Naive thymus-derived CD8-positive, alpha-beta T cell (primary cell): Measurements from ENCODE around the gene ACE. TPM values are rescaled to one million over a fixed set of nuclear protein-coding genes. Genes with fewer than 3 reads are reported as not detected.
A peak's percentile ranks its signal among the peaks of the same experiment; 100 is the strongest.

Source experiments
- ATAC-seq, 2 donors: fragments of 150-1000 bp; cut with Tn5 transposase in 1 of 2; sonication (Bioruptor Pico), chemical (Tn5 transposase) in 1 of 2; 1 replicate in 1 of 2; 2 replicates in 1 of 2; pipeline ENCODE4 v1.10.0; 2021; ENCODE audit warnings: mild to moderate bottlenecking in 2 of 2, moderate library complexity in 2 of 2
- POLR2A ChIA-PET: fragments of 350-600 bp; sonication (Branson Sonifier 250); formaldehyde crosslinking; loops from one replicate; lab custom pipeline; 2021; ENCODE audit warnings: antibody characterized with exemption; lab: Charles Lee
- DNase-seq, 10 donors: peaks; one replicate each; pipeline versions ENCODE4 v3.0.0 to v3.0.0-alpha.2; 2020 to 2022
- H3K27ac Mint-ChIP-seq, 10 donors: one replicate each; pipeline ENCODE4 v1.8.0; 2020 to 2022; ENCODE audit warnings: mild to moderate bottlenecking in 10 of 10, mixed read lengths in 10 of 10, moderate library complexity in 4 of 10, inconsistent platforms in 1 of 10
- H3K27me3 Mint-ChIP-seq, 5 donors: one replicate each; pipeline ENCODE4 v1.8.0; 2021 to 2022; ENCODE audit warnings: mixed read lengths in 5 of 5
- H3K36me3 Mint-ChIP-seq, 3 donors: one replicate each; pipeline ENCODE4 v1.8.0; 2020 to 2022; ENCODE audit warnings: mixed read lengths in 3 of 3, mild to moderate bottlenecking in 2 of 3, inconsistent platforms in 1 of 3
- H3K4me1 Mint-ChIP-seq, 4 donors: one replicate each; pipeline ENCODE4 v1.8.0; 2021 to 2022; ENCODE audit warnings: mixed read lengths in 4 of 4
- H3K4me3 Mint-ChIP-seq, 10 donors: one replicate each; pipeline ENCODE4 v1.8.0; 2020 to 2022; ENCODE audit warnings: mild to moderate bottlenecking in 10 of 10, mixed read lengths in 10 of 10, moderate library complexity in 6 of 10, inconsistent platforms in 1 of 10
- H3K9me3 Mint-ChIP-seq, 9 donors: one replicate each; pipeline ENCODE4 v1.8.0; 2020 to 2022; ENCODE audit warnings: mixed read lengths in 9 of 9, mild to moderate bottlenecking in 3 of 9, inconsistent platforms in 1 of 9, moderate library complexity in 1 of 9
- polyA plus RNA-seq, 3 donors: library from polyadenylated mRNA; unstranded; fragments of 300-500 nt; fragmentation: Illumina TruSeq; gene quantifications; one replicate each; pipeline ENCODE4 v1.2.3, GENCODE V29; 2021
- total RNA-seq, 8 experiments: library from RNA in 2 of 8; stranded (reverse) in 2 of 8; gene quantifications; one replicate each; pipeline ENCODE4 v1.2.3 and lab custom pipeline; 2021 to 2026

ACE gene
- total and polyA plus RNA-seq, 5 experiments from 2014 or later: 0.15 to 1.9 (median 1.2) TPM; not detected in 2

DNA sequence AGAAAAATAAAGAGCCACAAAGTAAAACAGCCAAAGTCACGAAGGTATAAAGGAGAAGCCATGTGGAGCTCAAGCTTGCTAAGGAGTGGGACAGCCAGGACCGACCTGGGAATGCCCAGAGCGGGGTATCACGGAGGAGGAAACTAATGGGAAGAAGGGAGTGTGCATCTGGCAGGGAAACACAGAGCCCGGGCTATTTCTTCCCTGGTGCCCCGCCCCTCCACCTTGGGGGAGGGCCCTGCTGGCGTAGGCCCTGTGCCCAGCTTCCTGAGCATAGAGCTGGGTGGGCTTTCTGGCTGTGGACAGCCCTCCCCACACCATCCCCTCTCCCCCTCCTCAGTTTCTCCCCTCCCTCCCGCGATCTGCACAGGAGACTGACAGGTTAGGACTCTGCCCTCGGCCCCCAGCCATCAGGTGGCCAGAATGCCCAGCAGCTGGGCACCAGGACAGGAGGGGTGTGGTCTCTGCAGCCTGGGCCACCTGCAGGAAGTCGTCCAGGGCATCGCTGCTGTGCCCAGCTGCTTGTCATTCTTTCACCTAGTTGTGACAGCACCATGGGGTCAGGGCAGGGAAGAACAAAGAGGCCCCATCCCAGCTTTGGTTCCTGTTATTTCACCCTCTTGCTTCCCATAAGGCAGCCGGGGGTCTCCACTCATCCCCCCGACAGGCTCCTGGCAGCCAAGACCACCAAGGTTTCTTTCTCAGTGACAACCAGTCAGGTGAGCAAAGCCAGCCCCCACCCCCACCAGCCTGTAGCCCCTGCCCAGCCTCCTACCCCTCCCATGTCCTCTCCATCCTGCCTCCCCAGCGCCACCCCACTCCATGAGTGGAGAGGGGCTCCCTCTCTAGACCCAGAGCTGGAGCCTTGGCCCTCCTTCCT lies 66.3 kb downstream of the ACE start:
- Mint-ChIP-seq H3K27me3 (peaks cover 12 to 22% (median 15%) of the 10 kb centered on the region in 5 donors), H3K27ac (no peak overlapping the region), H3K9me3 (peaks cover 0 to 4% (median 0%) of the 10 kb centered on the region in 9 donors), H3K4me3 (no peak overlapping the region), H3K4me1 (peaks cover 0 to 11% (median 5%) of the 10 kb centered on the region in 4 donors), H3K36me3 (no peaks in the 10 kb centered on the region)
- ATAC-seq (no peak), DNase-seq (peak in 1 of 10 donors; percentile 41)
- POLR2A ChIA-PET: interaction anchor here (1.2 kb wide), 1 partner anchor 8 kb away, joined by 3 read pairs; no protein-coding TSS in a partner anchor

- peaks cover 0 to 4% (median 0%) of the 10 kb centered on the region in 9 donors for H3K9me3 Mint-ChIP-seq
- no peak overlapping the region for H3K4me3 Mint-ChIP-seq
- ATAC-seq: no peak
- POLR2A ChIA-PET: interaction anchor here (1.2 kb wide), 1 partner anchor 8 kb away, joined by 3 read pairs; no protein-coding TSS in a partner anchor
- no peak overlapping the region for H3K27ac Mint-ChIP-seq
- DNase-seq: no peak
- H3K36me3 Mint-ChIP-seq: no peaks in the 10 kb centered on the region
- H3K4me1 Mint-ChIP-seq: peaks cover 0 to 6% (median under 1%) of the 10 kb centered on the region in 4 donors
- H3K27me3 Mint-ChIP-seq: peaks cover 8 to 15% (median 12%) of the 10 kb centered on the region in 5 donors
These were observed 67.1 kb downstream of the ACE start for GRCh38 chr17:63543822-63544420.

DNA sequence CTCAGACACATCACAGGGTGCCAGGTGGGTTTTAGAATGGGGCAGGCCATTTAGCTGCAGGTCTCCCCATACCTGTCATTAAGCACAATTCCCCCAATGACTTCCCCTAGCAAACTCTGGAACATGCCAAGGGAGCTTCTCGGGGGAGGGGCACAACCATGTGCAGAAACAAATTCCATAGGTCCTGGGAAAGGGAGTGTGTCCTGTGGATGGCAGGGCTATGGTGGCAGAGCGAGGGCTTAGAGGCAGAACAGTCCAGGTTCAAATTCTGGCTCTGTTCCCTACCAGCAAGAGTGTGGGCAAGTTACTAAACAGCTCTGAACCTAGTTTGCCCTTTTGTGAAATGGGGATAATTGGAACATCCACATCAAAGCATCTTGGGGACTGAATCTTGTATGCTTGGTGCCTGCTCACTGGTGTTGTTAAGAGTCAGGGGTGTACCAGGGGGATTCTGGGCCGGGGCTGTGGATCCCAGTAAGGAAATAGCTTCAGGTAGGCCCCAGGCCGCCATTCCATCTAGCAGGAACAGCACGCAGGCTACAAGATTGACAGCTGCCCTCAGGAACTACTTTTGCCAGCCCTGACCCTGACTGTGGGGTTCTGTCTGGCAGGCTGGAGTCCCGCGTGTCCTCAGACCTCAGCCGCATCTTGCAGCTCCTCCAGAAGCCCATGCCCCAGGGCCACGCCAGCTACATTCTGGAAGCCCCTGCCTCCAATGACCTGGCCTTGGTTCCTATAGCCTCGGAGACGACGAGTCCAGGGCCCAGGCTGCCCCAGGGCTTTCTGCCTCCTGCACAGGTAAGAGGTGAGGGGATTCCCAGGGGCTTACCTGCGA lies 67.8 kb downstream of the ACE start:
- Mint-ChIP-seq H3K27me3 (peaks cover 2 to 7% (median 5%) of the 10 kb centered on the region in 5 donors), H3K4me3 (no peak overlapping the region), H3K27ac (no peak overlapping the region), H3K36me3 (no peaks in the 10 kb centered on the region), H3K4me1 (peaks cover 1 to 8% (median 4%) of the 10 kb centered on the region in 4 donors), H3K9me3 (peaks cover 0 to 2% (median 0%) of the 10 kb centered on the region in 9 donors)
- ATAC-seq: no peak
- peak in 1 of 10 donors; percentile 7 for DNase-seq
- POLR2A ChIA-PET: no interaction called here

DNA sequence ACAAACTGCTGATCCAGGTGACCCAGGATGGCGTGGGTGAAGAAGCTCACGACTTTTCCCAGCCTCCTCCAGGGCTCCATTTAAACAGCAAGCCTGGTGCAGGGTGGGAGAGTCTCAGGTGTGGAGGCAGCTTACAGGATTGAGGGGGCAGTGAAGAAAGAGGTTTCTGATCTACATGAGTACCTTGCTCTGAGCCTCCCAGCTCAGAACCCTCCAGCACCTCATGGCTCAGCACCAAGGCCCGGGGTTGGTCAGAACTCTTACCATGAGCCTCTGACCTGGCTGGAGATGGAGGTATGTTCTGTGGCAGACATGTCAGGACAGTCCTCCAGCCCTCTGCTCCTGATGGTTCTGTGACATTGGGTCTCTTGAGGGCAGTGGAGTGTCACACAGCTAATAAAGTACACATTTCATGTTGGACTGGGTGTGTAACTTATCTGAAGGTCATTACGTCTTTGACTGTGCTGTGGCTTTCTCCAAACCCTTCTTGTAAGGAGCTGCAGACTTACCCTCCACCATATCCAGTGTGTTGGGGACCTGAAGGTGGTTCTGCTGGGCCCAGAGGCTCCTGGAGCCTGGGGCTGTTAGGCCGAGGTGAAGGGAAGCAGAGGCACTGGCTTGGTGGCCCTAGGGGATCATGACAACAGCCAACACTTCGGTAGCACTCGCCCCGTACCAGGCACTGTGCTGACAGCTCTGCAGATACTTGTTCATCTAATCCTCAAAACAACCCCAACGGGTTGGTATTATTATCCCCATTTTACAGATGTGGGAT lies 69.6 kb downstream of the ACE start:
- no peaks in the 10 kb centered on the region for H3K9me3 Mint-ChIP-seq
- peak overlapping the region in 2 of 10 donors; percentile 3 to 51 for H3K27ac Mint-ChIP-seq
- ATAC-seq (no peak), DNase-seq (no peak)
- H3K27me3 Mint-ChIP-seq: no peaks in the 10 kb centered on the region
- POLR2A ChIA-PET: no interaction called here
- H3K4me3 Mint-ChIP-seq: no peak overlapping the region
- peaks cover 3 to 20% (median 11%) of the 10 kb centered on the region in 4 donors for H3K4me1 Mint-ChIP-seq
- H3K36me3 Mint-ChIP-seq: peaks cover 0 to 3% (median 0%) of the 10 kb centered on the region in 3 donors

DNA sequence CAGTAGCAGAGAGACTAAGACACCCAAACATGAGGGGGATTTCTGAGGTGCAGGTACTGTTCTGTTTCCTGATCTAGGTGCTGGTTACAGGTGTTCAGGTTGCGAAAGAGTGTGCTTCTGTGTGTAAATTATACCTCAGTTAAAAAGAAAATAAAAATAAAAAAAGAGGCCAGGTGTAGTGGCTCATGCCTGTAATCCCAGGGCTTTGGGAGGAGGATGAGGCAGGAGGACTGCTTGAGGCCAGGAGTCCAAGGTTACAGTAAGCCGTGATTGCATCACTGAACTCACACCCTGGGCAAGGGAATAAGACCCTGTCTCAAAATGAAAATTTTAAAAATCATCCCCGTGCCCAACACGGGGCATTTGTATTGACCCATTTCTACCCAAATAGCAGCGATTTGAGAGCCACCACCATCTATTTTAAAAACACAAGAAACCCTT lies 70.2 kb downstream of the ACE start:
- peaks cover 6 to 24% (median 17%) of the 10 kb centered on the region in 4 donors for H3K4me1 Mint-ChIP-seq
- DNase-seq (no peak), ATAC-seq (no peak)
- POLR2A ChIA-PET: no interaction called here
- H3K27ac Mint-ChIP-seq: no peak overlapping the region
- no peaks in the 10 kb centered on the region for H3K27me3 Mint-ChIP-seq
- peaks cover 0 to 3% (median 3%) of the 10 kb centered on the region in 3 donors for H3K36me3 Mint-ChIP-seq
- H3K9me3 Mint-ChIP-seq: no peaks in the 10 kb centered on the region
- no peak overlapping the region for H3K4me3 Mint-ChIP-seq

Other genes starting within 250 kb of the ACE start
- 1 to 10 TPM; 6.0 to 6.3 TPM for gene CYB561, start 30.8 kb upstream of the ACE start, total RNA-seq
- 10 to 100 TPM in 1 of 3 donors, 1 to 10 TPM in 2; 1.2 to 10.3 (median 3.0) TPM for gene CYB561, start 30.8 kb upstream of the ACE start, polyA plus RNA-seq
- not detected for gene KCNH6, start 46.3 kb downstream of the ACE start, total RNA-seq
- not detected for gene KCNH6, start 46.3 kb downstream of the ACE start, polyA plus RNA-seq
- 10 to 100 TPM; 70.4 to 76.0 TPM for gene DCAF7, start 73.4 kb downstream of the ACE start, total RNA-seq
- 10 to 100 TPM; 57.8 to 77.5 (median 75.6) TPM for gene DCAF7, start 73.4 kb downstream of the ACE start, polyA plus RNA-seq
- 10 to 100 TPM; 15.5 to 16.6 TPM for gene TACO1, start 123.8 kb downstream of the ACE start, total RNA-seq
- gene TACO1, start 123.8 kb downstream of the ACE start, polyA plus RNA-seq: 10 to 100 TPM; 11.3 to 18.3 (median 17.5) TPM
- 10 to 100 TPM; 77.5 to 82.8 TPM for gene MAP3K3, start 145.4 kb downstream of the ACE start, total RNA-seq
- 10 to 100 TPM; 23.8 to 47.4 (median 24.7) TPM for gene MAP3K3, start 145.4 kb downstream of the ACE start, polyA plus RNA-seq
- gene LIMD2, start 223.1 kb downstream of the ACE start, total RNA-seq: 100 to 1,000 TPM; 936 to 980 TPM
- gene LIMD2, start 223.1 kb downstream of the ACE start, polyA plus RNA-seq: 100 to 1,000 TPM; 390 to 700 (median 632) TPM